ENCODE measurements around the gene EZH2. TPM values are rescaled to one million over a fixed set of nuclear protein-coding genes. Genes with fewer than 3 reads are reported as not detected.

The EZH2 gene
- total RNA-seq, 1 donor from 2014 or later, result 0.99 TPM

DNA sequence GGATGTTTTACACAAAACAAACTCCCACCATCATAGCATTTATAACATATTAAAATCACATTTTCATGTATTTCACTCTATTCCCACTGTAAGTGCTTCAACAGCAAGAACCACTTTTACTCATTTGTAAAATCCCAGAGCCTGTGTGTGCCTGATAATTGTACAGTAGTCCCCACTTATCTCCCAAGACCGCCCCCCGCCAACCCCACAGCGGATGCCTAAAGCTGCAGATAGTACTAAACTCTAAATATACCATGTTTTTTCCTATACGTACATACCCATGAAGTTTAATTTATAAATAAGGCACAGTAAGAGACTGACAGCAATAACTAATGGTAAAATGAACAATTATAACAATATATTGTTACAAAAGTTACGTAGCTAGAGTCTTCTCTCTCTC lies 33.5 kb downstream of the EZH2 start:
- no peaks in the 10 kb centered on the region for H3K36me3 ChIP-seq
- no peak for DNase-seq
- intact Hi-C loops (cut with micrococcal nuclease), result no loop called here
- no peaks in the 10 kb centered on the region for H3K27me3 ChIP-seq (ENCODE audit: low read depth)
- H3K4me3 ChIP-seq, result no peak overlapping the region
- H3K27ac ChIP-seq (replicated peaks), result no peak overlapping the region
- no peak for TF ChIP-seq CTCF (IDR thresholded peaks at IDR 0.05; ENCODE audit: borderline replicate concordance)
- no peaks in the 10 kb centered on the region for H3K9me3 ChIP-seq (replicated peaks)
- H3K4me1 ChIP-seq, result no peaks in the 10 kb centered on the region

DNA sequence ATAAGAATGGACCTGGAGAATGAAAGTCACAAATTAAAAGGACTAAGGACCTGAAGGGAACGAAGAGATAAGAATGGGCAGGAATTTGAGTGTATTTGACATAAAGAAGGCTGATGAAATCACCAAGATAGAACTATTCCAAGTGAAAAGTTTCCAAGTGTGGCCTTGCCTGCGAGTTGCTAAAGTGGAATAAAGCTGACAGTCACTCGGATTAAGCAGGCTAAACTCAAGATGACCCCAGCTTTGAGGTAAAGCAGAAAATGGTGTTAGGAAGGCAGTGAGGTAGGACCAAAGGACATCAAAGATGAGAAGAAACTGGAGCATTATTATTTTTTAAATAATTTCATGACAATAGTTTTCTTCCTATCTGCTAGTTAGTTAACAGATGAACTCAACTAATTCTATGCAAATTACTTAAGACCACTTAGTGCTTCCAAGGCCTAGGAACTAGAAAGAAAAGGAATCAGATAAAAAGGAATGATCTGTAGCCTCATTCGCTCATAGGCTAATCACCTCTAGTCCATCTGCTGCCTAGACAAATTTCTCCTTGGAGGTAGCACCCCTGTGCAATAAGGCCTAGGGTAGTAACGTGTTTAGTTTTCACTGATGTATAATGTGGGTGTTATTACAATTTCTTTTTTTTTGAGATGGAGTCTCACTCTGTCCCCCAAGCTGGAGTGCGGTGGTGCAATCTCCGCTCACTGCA lies 34.5 kb downstream of the EZH2 start:
- DNase-seq, result no peak
- H3K27ac ChIP-seq (replicated peaks), result no peak overlapping the region
- H3K36me3 ChIP-seq, result no peaks in the 10 kb centered on the region
- intact Hi-C loops (cut with micrococcal nuclease), result no loop called here
- no peak overlapping the region for H3K4me3 ChIP-seq
- no peaks in the 10 kb centered on the region for H3K4me1 ChIP-seq
- no peak for TF ChIP-seq CTCF (IDR thresholded peaks at IDR 0.05; ENCODE audit: borderline replicate concordance)
- H3K9me3 ChIP-seq (replicated peaks), result no peaks in the 10 kb centered on the region
- H3K27me3 ChIP-seq (ENCODE audit: low read depth), result no peaks in the 10 kb centered on the region

- intact Hi-C loops (cut with micrococcal nuclease), result no loop called here
- no peaks in the 10 kb centered on the region for H3K4me1 ChIP-seq
- TF ChIP-seq CTCF (IDR thresholded peaks at IDR 0.05; ENCODE audit: borderline replicate concordance), result no peak
- no peak for DNase-seq
- no peak overlapping the region for H3K27ac ChIP-seq (replicated peaks)
- H3K27me3 ChIP-seq (ENCODE audit: low read depth), result no peaks in the 10 kb centered on the region
- no peaks in the 10 kb centered on the region for H3K36me3 ChIP-seq
- no peak overlapping the region for H3K4me3 ChIP-seq
- H3K9me3 ChIP-seq (replicated peaks), result no peaks in the 10 kb centered on the region
Measured at GRCh38 chr7:148847815-148848734, 36.0 kb downstream of the EZH2 start.

DNA sequence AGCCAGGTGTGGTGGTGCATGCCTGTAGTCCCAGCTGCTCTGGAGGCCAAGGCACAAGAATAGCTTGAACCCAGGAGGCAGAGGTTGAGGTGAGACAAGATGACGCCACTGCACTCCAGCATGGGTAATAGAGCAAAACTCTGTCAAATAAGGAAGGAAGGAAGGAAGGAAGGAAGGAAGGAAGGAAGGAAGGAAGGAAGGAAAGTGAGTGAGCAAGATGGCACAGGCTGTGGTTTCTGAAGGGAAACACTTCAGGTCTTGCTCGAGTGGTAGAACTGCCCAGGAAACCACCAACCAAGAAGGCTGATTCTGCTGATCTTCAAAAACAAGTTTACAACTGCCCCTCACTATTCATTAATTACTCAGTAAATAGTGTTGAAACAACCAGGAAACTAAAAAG lies 45.2 kb downstream of the EZH2 start:
- DNase-seq, result no peak
- no peaks in the 10 kb centered on the region for H3K4me1 ChIP-seq
- no peaks in the 10 kb centered on the region for H3K9me3 ChIP-seq (replicated peaks)
- no peaks in the 10 kb centered on the region for H3K36me3 ChIP-seq
- intact Hi-C loops (cut with micrococcal nuclease), result no loop called here
- no peak overlapping the region for H3K27ac ChIP-seq (replicated peaks)
- TF ChIP-seq CTCF (IDR thresholded peaks at IDR 0.05; ENCODE audit: borderline replicate concordance), result no peak
- no peak overlapping the region for H3K4me3 ChIP-seq
- H3K27me3 ChIP-seq (ENCODE audit: low read depth), result no peaks in the 10 kb centered on the region

GRCh38 chr7:148835854-148836253 lies 48.2 kb downstream of the EZH2 start:
- no peak for DNase-seq
- Histone ChIP-seq H3K27me3 (ENCODE audit: low read depth) (no peaks in the 10 kb centered on the region), H3K4me3 (no peak overlapping the region), H3K9me3 (replicated peaks) (no peaks in the 10 kb centered on the region), H3K36me3 (no peaks in the 10 kb centered on the region), H3K4me1 (no peaks in the 10 kb centered on the region), H3K27ac (replicated peaks) (no peak overlapping the region)
- intact Hi-C loops (cut with micrococcal nuclease), result no loop called here
- TF ChIP-seq CTCF (IDR thresholded peaks at IDR 0.05; ENCODE audit: borderline replicate concordance), result no peak
